ENCODE data around the gene WDR33. TPM values are rescaled to one million over a fixed set of nuclear protein-coding genes. Genes with fewer than 3 reads are reported as not detected.

The WDR33 gene
- total RNA-seq, 3 donors from 2014 or later: 49.4 to 83.3 (median 50.1) TPM

DNA sequence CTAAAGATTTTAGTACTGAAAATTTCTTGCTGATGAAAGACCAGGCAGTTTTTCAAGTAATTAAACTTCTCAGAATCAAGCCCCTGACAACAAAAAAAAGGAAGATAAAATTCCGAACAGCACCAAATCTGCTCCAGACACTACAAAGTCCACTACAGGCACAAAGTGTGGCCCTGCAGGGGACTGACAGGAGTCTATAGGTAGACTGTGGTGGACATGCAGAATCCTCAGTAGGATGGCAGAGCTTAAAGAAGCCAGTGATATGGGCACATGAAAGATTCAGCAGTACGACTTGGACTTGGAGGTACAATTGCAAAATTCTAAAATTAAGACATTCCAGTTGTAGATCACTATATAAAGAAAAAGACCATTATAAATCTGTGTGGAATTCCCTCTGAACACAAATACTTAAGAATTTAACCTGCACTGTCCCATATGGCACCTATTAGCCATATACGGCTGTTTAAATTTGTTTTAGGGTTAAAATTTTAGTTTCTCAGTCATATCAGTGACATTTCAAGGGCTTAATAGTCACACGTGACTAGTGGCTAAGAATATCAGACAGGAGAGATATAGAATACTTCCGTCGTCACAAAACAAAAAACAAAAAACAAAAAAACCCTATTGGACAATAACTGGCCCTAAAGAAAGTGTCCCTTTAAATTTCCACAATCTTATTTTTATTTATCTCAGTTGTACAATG lies 77.7 kb downstream of the WDR33 start:
- no peak for TF ChIP-seq POLR2A (IDR thresholded peaks at IDR 0.05)
- TF ChIP-seq, protein P1, sequence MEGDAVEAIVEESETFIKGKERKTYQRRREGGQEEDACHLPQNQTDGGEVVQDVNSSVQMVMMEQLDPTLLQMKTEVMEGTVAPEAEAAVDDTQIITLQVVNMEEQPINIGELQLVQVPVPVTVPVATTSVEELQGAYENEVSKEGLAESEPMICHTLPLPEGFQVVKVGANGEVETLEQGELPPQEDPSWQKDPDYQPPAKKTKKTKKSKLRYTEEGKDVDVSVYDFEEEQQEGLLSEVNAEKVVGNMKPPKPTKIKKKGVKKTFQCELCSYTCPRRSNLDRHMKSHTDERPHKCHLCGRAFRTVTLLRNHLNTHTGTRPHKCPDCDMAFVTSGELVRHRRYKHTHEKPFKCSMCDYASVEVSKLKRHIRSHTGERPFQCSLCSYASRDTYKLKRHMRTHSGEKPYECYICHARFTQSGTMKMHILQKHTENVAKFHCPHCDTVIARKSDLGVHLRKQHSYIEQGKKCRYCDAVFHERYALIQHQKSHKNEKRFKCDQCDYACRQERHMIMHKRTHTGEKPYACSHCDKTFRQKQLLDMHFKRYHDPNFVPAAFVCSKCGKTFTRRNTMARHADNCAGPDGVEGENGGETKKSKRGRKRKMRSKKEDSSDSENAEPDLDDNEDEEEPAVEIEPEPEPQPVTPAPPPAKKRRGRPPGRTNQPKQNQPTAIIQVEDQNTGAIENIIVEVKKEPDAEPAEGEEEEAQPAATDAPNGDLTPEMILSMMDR (IDR thresholded peaks at IDR 0.05): no peak

DNA sequence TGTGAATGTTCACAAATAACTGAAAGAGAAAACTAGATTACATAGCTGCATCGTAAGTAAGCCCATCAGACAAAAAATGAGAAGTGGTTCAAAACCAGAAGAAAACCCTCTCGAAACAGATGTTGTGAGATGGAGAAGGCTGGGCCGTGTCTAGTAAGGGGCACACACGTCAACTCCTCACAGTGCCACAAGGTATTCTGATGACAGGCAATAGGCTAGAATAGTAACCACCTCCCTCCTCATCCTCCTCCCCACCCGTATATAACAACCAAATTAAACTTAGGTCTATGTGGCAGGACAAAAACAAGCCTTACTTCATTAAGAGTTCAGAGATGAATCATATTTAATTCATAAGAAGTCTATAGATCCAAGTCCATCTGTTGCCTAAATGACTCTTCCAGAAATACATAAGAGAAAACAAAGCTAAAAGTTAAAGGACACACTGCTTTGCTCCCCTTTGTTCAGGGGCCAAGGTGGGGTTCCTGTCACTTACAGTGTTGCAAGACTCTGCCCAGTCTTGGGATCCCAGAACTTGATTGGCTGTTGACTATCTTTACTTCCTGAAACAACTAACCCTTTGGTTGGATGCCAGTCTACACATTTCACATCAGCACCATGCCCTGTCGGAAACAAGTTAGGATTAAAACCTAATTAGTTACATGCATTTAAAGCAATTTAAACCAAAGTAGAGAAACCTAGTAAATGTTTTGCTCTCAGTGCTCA lies 84.7 kb downstream of the WDR33 start:
- Histone ChIP-seq H3K4me3 (no peak overlapping the region), H3K9me3 (no peaks in the 10 kb centered on the region), H3K27me3 (no peaks in the 10 kb centered on the region), H3K4me1 (no peaks in the 10 kb centered on the region), H3K36me3 (peaks cover 6% of the 10 kb centered on the region), H3K27ac (no peak overlapping the region)
- no peak for DNase-seq (ENCODE audit: low spot score in 2 of 2)
- intact Hi-C loops (cut with DNase I; ENCODE audit: low total_unique reads): no loop called here
- TF ChIP-seq POLR2AphosphoS5 (IDR thresholded peaks at IDR 0.05): no peak
- TF ChIP-seq, protein P1 (IDR thresholded peaks at IDR 0.05): no peak

More for the DNA sequence above, 77.7 kb downstream of the WDR33 start:
- Histone ChIP-seq H3K27ac (no peak overlapping the region), H3K9me3 (no peaks in the 10 kb centered on the region), H3K36me3 (no peaks in the 10 kb centered on the region), H3K4me3 (peak overlapping the region in 1 of 3 donors; percentile 25), H3K4me1 (no peaks in the 10 kb centered on the region), H3K27me3 (no peaks in the 10 kb centered on the region)
- intact Hi-C loops (cut with DNase I; ENCODE audit: low total_unique reads): no loop called here
- DNase-seq (ENCODE audit: low spot score in 2 of 2): no peak

DNA sequence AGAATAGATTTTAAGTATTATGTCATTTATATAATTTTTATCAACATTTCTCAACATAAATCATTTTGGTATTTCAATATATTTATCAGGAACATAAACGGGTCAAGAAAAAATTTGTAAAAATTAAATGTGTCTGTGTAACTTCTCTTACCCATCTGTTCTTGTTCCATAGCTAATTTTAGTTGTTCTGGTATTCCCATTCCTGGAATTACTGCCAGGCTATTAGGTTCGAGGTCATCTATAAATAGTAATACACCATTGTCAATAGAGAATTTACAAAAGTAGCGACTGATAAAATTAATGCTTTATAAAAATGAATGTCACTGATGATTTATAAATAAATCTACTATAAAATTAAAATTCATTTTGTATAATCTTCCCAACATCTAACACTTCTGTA lies 88.2 kb downstream of the WDR33 start:
- Histone ChIP-seq H3K27me3 (no peaks in the 10 kb centered on the region), H3K4me1 (no peaks in the 10 kb centered on the region), H3K9me3 (no peaks in the 10 kb centered on the region), H3K4me3 (no peak overlapping the region), H3K27ac (no peak overlapping the region), H3K36me3 (peaks cover 6% of the 10 kb centered on the region)
- TF ChIP-seq, protein P1 (IDR thresholded peaks at IDR 0.05): no peak
- TF ChIP-seq POLR2A (IDR thresholded peaks at IDR 0.05) (no peak), POLR2AphosphoS5 (IDR thresholded peaks at IDR 0.05) (no peak)
- no peak for DNase-seq (ENCODE audit: low spot score in 2 of 2)
- intact Hi-C loops (cut with DNase I; ENCODE audit: low total_unique reads): no loop called here

DNA sequence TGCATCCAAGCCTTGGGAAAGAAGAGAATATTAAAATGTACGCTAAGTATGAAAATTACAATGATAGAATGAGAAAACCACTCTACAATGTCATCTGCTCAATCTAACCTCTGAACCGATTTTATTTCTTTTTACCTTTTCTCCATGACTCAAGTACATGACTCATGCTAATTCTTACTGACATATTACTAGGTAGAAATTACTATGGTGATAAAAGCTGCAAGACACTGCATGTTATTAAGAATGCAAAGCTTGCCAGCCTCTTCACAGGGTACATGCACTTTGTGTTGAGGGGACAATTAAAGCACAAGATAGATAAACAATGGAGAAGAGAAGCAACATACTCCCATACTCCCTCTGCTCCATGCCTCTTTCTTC lies 89.0 kb downstream of the WDR33 start:
- Histone ChIP-seq H3K27ac (no peak overlapping the region), H3K27me3 (no peaks in the 10 kb centered on the region), H3K4me1 (no peaks in the 10 kb centered on the region), H3K9me3 (no peaks in the 10 kb centered on the region), H3K4me3 (no peak overlapping the region), H3K36me3 (peaks cover 6% of the 10 kb centered on the region)
- intact Hi-C loops (cut with DNase I; ENCODE audit: low total_unique reads): no loop called here
- no peak for DNase-seq (ENCODE audit: low spot score in 2 of 2)
- TF ChIP-seq, protein P1 (IDR thresholded peaks at IDR 0.05): no peak
- TF ChIP-seq POLR2A (IDR thresholded peaks at IDR 0.05) (no peak), POLR2AphosphoS5 (IDR thresholded peaks at IDR 0.05) (no peak)

DNA sequence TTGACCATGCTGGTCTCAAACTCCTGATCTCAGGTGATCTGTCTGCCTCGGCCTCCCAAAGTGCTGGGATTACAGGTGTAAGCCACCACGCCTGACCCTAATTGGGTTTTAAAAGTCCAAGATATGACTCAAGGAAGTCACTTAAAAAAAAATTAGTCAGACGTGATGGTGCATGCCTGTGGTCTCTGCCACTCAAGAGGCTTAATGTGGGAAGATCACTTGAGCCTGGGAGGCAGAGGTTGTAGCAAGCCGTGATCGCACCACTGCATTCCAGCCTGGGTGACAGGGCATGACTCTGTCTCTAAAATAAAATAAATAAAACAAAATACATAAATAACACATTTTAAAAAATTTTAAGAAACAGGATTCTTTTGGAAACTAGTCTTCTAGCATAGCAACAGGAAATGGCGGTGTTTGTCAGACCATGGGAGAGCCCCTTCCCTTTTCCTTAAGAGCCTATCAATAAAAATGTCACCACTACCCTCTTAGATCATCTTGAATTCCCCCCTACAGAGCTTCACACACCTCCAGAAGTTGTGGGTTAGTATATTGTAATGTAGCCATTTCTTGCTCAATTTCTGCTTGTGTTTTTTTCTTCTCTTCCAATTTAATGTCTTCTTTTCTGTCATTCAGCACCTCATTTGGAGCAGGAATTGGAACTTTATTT lies 89.5 kb downstream of the WDR33 start:
- H3K27me3 ChIP-seq: no peaks in the 10 kb centered on the region
- no peaks in the 10 kb centered on the region for H3K4me1 ChIP-seq
- no peaks in the 10 kb centered on the region for H3K9me3 ChIP-seq
- no peak overlapping the region for H3K4me3 ChIP-seq
- no peak overlapping the region for H3K27ac ChIP-seq
- peaks cover 6% of the 10 kb centered on the region for H3K36me3 ChIP-seq
- no peak for DNase-seq (ENCODE audit: low spot score in 2 of 2)
- TF ChIP-seq POLR2A (IDR thresholded peaks at IDR 0.05) (no peak), POLR2AphosphoS5 (IDR thresholded peaks at IDR 0.05) (no peak)
- TF ChIP-seq, protein P1 (IDR thresholded peaks at IDR 0.05): no peak
- intact Hi-C loops (cut with DNase I; ENCODE audit: low total_unique reads): no loop called here

Data from breast epithelium (tissue), 4 donors.